ENCODE measurements around the gene MED16.

DNA sequence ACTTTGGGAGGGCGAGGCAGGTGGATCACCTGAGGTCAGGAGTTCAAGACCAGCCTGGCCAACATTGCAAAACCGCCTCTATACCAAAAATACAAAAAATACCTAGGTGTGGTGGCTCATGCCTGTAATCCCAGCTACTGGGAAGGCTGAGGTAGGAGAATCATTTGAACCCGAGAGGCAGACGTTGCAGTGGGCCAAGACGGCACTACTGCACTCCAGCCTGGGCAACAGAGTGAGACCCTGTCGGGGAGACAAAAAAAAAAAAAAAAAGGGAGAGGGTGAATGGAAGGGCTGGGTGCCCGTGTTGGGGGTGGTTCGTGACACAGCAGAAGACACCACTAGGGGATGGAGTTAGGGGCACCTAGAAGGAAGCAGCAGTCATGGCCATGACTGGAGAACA is 22.7 kb downstream of the MED16 start:
- TF ChIP-seq, protein P1, sequence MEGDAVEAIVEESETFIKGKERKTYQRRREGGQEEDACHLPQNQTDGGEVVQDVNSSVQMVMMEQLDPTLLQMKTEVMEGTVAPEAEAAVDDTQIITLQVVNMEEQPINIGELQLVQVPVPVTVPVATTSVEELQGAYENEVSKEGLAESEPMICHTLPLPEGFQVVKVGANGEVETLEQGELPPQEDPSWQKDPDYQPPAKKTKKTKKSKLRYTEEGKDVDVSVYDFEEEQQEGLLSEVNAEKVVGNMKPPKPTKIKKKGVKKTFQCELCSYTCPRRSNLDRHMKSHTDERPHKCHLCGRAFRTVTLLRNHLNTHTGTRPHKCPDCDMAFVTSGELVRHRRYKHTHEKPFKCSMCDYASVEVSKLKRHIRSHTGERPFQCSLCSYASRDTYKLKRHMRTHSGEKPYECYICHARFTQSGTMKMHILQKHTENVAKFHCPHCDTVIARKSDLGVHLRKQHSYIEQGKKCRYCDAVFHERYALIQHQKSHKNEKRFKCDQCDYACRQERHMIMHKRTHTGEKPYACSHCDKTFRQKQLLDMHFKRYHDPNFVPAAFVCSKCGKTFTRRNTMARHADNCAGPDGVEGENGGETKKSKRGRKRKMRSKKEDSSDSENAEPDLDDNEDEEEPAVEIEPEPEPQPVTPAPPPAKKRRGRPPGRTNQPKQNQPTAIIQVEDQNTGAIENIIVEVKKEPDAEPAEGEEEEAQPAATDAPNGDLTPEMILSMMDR (conservative IDR thresholded peaks at IDR 0.05; ENCODE audit: low read length), result no peak
- TF ChIP-seq EZH2phosphoT487 (IDR thresholded peaks at IDR 0.05; ENCODE audit: borderline replicate concordance, low read depth, low read length), result no peak
